KMS-11 (cell line): ENCODE results near the gene GALNT15.
A peak's percentile ranks its signal among the peaks of the same experiment; 100 is the strongest.

Source experiments
- H2AFZ ChIP-seq: fragments of 200-600 bp; sonication (generic); 2 replicates; pipeline ENCODE4 v1.6.1; 2016; ENCODE audit warnings: antibody characterized with exemption, mixed run types, low read depth
- H3K27ac ChIP-seq: fragments of 200-600 bp; sonication (generic); 2 replicates; pipeline ENCODE4 v1.6.1; 2016; ENCODE audit warnings: mild to moderate bottlenecking, mixed run types
- H3K27me3 ChIP-seq: fragments of 200-600 bp; sonication (generic); 2 replicates; pipeline ENCODE4 v1.6.1; 2017; ENCODE audit warnings: mild to moderate bottlenecking, low read depth, mixed run types, moderate library complexity; ENCODE audit not compliant: insufficient read depth
- H3K36me3 ChIP-seq: fragments of 200-600 bp; sonication (generic); 2 replicates; pipeline ENCODE4 v1.6.1; 2017; ENCODE audit warnings: mild to moderate bottlenecking, mixed run types; ENCODE audit not compliant: insufficient read depth
- H3K4me1 ChIP-seq: fragments of 200-600 bp; sonication (generic); 2 replicates; pipeline ENCODE4 v1.6.1; 2016; ENCODE audit warnings: mild to moderate bottlenecking, low read depth, mixed run types; ENCODE audit not compliant: poor library complexity, severe bottlenecking
- H3K4me2 ChIP-seq: fragments of 200-600 bp; sonication (generic); 2 replicates; pipeline ENCODE4 v1.7.0; 2016; ENCODE audit warnings: mild to moderate bottlenecking, mixed run types
- H3K4me3 ChIP-seq: fragments of 200-600 bp; sonication (generic); IDR thresholded peaks from 2 replicates; pipeline ENCODE4 v1.6.1; 2017; ENCODE audit warnings: low read depth, low read length, mixed read lengths; ENCODE audit not compliant: insufficient read depth
- H3K79me2 ChIP-seq: fragments of 200-600 bp; sonication (generic); 2 replicates; pipeline ENCODE4 v1.6.1; 2016; ENCODE audit warnings: low read depth, mixed run types; ENCODE audit not compliant: insufficient read depth
- H3K9ac ChIP-seq: fragments of 200-600 bp; sonication (generic); 2 replicates; pipeline ENCODE4 v1.6.1; 2016; ENCODE audit warnings: mild to moderate bottlenecking, mixed run types
- H4K20me1 ChIP-seq: fragments of 200-600 bp; sonication (generic); 2 replicates; pipeline ENCODE4 v1.6.1; 2016; ENCODE audit warnings: mild to moderate bottlenecking, mixed run types; ENCODE audit not compliant: insufficient read depth
- TF ChIP-seq, protein P1 (sequence below): fragments of 200-600 bp; sonication (generic); conservative IDR thresholded peaks from 2 replicates; pipeline ENCODE4 v1.6.1; 2017; ENCODE audit warnings: low read depth, mild to moderate bottlenecking, antibody characterized with exemption, low read length, moderate library complexity, mixed read lengths

The GALNT15 gene

DNA sequence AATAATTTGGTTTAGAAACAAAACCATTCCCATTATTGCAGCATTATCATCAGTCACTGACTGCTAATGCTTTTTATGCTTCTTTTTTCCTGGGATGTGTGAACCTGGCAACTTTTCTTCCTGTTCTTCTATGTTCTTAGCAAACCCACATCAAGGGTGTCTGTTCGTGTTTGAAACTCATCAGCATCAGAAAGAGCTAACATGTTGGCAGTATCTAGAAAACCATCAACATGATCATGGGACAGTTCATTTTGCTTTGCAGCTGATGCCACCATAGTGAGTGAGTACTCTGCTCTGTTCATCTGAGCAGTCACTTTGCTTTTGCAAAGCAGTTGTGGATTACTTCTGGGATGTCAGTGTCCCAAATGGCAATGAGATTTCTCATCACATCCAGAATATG, 84.4 kb downstream of the GALNT15 start:
- Histone ChIP-seq H3K79me2 (peaks cover under 1% of the 10 kb centered on the region; the same call in 1 of the 2 replicates), H4K20me1 (no peaks in the 10 kb centered on the region), H3K4me2 (no peak overlapping the region), H3K4me3 (no peak overlapping the region), H3K4me1 (peaks cover 4% of the 10 kb centered on the region), H3K9ac (no peak overlapping the region), H3K36me3 (no peaks in the 10 kb centered on the region), H2AFZ (no peak overlapping the region), H3K27ac (no peak overlapping the region), H3K27me3 (no peaks in the 10 kb centered on the region)
- TF ChIP-seq, protein P1, sequence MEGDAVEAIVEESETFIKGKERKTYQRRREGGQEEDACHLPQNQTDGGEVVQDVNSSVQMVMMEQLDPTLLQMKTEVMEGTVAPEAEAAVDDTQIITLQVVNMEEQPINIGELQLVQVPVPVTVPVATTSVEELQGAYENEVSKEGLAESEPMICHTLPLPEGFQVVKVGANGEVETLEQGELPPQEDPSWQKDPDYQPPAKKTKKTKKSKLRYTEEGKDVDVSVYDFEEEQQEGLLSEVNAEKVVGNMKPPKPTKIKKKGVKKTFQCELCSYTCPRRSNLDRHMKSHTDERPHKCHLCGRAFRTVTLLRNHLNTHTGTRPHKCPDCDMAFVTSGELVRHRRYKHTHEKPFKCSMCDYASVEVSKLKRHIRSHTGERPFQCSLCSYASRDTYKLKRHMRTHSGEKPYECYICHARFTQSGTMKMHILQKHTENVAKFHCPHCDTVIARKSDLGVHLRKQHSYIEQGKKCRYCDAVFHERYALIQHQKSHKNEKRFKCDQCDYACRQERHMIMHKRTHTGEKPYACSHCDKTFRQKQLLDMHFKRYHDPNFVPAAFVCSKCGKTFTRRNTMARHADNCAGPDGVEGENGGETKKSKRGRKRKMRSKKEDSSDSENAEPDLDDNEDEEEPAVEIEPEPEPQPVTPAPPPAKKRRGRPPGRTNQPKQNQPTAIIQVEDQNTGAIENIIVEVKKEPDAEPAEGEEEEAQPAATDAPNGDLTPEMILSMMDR: no peak

DNA sequence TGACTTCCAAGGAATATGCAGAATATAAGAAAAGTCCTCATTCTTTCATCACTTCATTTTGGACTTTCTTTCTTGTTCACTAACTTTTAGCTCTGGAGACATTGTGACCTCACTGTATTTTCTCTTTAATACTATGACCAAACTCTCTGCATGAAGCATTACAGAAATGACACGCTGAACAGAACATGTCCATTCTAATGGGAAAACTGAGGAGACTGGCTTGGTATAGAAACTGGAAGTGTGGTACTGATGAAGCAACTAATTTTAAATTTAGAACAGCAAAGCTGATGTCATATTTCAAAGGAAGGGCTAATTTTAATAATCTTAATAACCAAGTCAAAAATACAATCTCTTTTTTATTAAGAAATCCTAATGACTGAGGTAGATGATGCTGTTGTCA, 85.6 kb downstream of the GALNT15 start:
- Histone ChIP-seq H3K4me1 (peaks cover 4% of the 10 kb centered on the region), H2AFZ (no peak overlapping the region), H3K4me2 (no peak overlapping the region), H3K9ac (no peak overlapping the region), H3K4me3 (no peak overlapping the region), H3K27me3 (no peaks in the 10 kb centered on the region), H3K36me3 (no peaks in the 10 kb centered on the region), H4K20me1 (no peaks in the 10 kb centered on the region), H3K27ac (no peak overlapping the region), H3K79me2 (peaks cover 4% of the 10 kb centered on the region; the same call in 1 of the 2 replicates)
- TF ChIP-seq, protein P1: no peak

DNA sequence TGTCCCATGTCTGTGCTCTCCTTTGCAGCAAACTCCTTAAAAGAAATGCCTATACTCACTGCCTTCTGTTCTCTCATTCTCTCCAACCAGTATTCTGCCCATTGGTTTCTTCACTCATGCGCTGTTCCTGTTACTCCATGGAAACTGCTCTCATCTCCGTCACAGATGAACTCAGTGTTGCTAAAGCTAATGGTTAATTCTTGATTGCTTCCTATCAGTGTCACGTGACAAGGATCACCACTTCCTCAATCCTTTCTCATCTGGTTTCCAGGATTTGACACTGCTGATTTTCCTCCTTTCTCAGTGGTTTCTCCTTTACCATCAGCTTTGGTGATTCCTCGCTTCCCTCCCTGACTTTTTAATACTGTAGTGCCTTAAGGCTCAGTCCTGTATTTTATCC, 87.7 kb downstream of the GALNT15 start:
- Histone ChIP-seq H3K4me1 (peaks cover 14% of the 10 kb centered on the region), H3K27me3 (no peaks in the 10 kb centered on the region), H3K4me3 (no peak overlapping the region), H3K36me3 (no peaks in the 10 kb centered on the region), H4K20me1 (no peaks in the 10 kb centered on the region), H2AFZ (no peak overlapping the region), H3K4me2 (no peak overlapping the region), H3K79me2 (peaks cover 7% of the 10 kb centered on the region; the same call in 1 of the 2 replicates), H3K9ac (no peak overlapping the region), H3K27ac (no peak overlapping the region)
- TF ChIP-seq, protein P1: no peak

DNA sequence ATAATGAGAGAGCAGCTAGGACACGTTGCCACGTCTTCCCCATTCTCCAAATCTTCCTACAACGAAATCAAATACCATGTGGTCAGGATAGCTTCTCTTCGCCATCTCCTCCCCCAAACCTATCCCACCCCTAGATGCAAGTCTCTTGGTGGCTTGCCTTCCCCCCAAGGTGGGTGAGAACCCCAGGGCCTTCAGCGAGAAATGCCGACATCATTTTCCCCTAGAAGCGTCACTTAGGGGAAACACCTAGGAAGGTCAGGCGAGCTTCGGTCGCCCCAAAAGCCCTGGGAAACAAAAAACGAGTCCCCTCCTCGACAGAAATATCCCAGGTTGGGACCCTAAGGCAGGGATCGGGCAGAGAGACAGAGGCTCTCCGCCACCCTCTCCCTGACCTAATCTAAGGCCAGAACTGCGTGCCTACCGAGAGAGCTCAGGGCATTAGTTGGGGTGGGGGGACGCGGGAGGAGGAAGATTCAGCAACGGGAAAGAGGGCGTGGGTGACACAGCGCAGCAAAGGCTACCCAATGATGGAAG, 89.8 kb downstream of the GALNT15 start:
- Histone ChIP-seq H3K9ac (peak overlapping the region; percentile 91), H3K79me2 (peaks cover 7% of the 10 kb centered on the region; the same call in 1 of the 2 replicates), H3K36me3 (no peaks in the 10 kb centered on the region), H3K4me3 (peak overlapping the region; percentile 89), H3K27me3 (no peaks in the 10 kb centered on the region), H3K27ac (peak overlapping the region; percentile 51), H3K4me2 (peak overlapping the region; percentile 78), H3K4me1 (peaks cover 22% of the 10 kb centered on the region), H4K20me1 (no peaks in the 10 kb centered on the region), H2AFZ (peak overlapping the region; percentile 77)
- TF ChIP-seq, protein P1: no peak
